ENCODE data around the gene RABGAP1L.
A peak's percentile ranks its signal among the peaks of the same experiment; 100 is the strongest.
"Not testable (repeated sequence)": the region's sequence is repeated elsewhere in the genome, so short reads cannot be mapped to it uniquely, and the experiment has no call there.

Gene RABGAP1L

GRCh38 chr1:174156437-174156836 is 2.9 kb upstream of the RABGAP1L start:
- no peak for DNase-seq

DNA sequence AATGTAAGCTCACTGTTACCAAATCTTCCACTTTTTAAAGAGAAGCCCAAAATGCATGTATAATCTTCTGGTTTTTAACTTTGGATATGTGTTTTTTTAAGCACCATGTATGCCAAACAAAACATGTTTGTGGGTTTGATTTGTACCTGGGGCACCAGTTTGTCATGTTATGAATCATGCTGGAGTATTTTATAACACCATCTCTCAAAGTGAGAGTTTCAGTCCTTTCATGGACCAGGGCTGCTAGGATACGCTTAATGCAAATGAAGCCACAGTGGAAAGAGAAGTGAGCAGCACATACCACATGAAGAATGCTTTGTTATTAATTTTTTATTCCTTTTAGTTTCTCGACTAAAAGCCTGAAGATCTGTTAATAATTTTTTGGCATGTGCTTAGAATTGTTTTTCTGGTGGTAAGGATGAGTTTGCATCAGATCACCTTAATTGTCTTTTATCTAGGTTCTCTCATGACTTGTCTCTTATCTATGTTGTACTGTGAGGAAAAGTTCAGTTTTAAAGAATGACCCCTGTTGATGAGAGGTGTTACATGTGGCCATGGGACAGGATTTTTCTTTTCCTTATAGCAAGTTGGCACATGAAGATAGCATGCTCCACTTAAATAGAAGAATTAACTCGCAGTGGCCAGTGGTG is 2.0 kb upstream of the RABGAP1L start:
- DNase-seq: no peak

DNA sequence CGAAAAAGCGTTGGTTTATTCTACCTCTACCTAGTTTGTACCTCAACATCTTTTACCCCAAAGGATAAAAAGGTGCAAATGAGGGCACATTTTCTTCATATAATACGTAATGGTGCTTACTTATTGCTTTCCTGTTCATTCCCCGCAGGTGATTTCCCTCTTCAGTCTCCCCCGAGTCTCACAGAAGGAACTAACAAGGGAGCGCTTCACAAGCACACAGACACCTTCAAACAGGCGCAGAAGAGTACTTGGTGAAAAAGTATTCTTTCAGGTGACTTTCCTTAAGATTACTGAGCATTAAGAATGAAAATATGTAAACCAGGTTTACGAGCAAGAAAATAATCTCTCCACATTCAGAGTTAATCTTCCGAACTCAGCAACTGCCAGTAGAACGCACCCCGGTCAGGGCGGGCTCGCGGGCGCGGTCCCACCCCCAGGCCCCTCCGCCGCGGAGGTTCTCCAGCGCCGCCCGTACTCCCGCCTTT is 511 bp upstream of the RABGAP1L start:
- DNase-seq: no peak

DNA sequence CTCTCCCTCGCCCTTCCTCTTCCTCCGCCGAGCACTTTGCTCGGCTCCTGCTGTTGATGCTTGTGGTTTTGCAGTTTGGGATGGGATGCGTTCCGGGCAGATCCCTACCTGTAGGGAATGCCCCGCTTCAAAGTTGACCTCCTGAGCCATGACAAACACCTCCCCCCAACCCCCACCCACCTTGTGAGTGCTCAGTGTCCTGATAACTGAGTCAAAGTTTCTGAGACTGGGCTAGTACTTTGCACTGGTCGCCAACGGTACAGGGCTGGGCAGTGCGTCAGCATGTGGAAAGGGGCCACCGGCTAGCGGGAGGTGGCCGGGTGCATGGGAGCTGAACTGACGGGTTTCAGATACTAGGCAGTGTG is 771 bp downstream of the RABGAP1L start:
- DNase-seq: no peak

DNA sequence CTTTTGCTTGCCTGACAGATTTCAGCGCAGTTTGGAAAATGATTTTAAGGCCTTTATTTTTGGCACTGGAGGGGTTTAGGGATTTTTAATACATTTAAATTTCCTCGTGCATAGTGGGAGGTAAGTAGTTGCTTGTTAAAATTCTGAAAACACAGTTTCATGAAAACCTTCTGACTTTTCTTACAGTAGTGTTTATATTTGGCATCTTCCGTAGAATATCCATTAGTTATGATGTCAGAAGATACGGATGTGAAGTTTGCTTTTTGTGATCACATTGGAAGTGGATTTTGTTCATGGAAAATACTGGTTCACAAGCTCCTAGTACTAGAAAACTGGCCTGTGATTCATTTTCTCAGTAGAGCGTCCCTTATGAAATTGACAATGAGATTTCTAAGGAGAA is 1.3 kb downstream of the RABGAP1L start:
- DNase-seq: no peak

DNA sequence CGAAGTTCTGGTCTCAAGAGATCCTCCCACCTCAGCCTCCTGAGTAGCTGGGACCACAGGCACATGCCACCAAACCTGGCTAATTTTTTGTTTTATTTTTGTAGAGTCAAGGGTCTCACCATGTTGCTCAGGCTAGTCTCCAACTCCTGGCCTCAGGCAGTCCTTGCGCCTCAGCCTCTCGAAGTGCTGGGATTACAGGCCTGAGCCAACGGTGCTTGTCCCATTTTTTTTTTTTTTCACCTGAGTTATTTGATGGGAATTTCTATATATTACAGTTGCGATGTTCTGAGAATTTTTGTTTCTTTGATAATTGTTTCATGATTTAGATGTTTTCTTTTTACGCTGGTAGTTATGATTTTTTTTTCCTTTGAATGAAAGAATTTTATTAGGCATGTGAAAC is 2.5 kb downstream of the RABGAP1L start:
- no peak for DNase-seq

GRCh38 chr1:174164826-174165225 is 5.5 kb downstream of the RABGAP1L start:
- no peak for DNase-seq

- no peak for DNase-seq
Measured at GRCh38 chr1:174165471-174166137, 6.3 kb downstream of the RABGAP1L start.

GRCh38 chr1:174166530-174167264 is 7.4 kb downstream of the RABGAP1L start:
- no peak for DNase-seq

DNA sequence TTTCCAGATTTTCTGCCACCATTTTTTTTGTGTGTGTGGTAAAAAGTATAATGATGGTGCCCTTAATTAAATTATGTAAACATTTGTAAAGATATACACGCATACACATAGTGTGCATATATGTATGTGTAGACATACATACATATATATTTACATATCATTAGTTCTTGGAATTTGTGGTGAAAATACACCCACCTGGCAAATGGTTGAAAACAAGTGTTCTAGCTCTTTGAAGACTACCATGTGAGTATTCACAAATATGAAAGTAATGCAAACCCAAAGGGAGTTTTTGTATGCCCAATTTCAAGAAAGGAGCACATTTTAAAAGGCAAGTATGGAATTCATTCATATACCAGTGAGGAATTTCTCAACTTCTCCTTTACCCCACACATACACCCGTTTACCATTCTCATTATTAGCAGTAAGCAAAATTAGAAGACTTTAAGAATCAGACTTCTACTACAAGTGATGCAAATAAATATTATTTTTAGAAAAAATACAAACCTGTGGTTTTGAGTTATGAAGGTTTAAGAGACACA is 8.0 kb downstream of the RABGAP1L start:
- DNase-seq: no peak

DNA sequence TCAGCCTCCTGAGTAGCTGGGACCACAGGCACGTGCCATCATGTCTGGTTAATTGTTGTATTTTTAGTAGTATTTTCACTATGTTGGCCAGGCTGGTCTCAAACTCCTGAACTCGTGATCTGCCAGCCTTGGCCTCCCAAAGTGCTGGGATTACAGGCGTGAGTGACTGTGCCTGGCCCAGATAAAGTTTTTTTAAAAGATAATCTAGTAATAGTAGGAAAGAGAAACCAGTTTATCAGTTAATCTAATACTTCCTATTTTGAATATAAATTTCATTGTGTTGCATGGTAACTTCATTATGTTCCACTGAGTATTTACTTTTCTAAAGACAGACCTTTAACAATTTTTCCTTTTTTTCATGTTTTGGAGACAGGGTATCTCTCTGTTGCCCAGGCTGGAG is 10.0 kb downstream of the RABGAP1L start:
- DNase-seq: no peak

DNA sequence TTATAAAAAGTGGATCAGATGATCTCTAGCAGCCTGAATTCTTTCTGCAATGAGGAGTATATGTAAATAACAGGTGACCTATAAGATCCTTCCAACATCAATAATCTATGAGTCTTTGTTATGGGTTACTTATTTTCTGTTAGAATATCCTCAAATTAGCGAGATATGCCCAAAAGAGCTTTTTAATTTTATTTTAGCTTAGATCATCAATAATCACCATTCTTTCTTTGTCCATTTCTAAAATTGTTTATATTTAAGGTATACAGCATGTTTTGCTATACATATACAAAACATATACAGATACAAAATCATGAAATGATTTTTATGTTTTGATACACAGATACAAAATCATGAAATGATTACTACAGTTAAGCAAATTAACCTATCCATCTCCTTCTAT is 11.8 kb downstream of the RABGAP1L start:
- no peak for DNase-seq

DNA sequence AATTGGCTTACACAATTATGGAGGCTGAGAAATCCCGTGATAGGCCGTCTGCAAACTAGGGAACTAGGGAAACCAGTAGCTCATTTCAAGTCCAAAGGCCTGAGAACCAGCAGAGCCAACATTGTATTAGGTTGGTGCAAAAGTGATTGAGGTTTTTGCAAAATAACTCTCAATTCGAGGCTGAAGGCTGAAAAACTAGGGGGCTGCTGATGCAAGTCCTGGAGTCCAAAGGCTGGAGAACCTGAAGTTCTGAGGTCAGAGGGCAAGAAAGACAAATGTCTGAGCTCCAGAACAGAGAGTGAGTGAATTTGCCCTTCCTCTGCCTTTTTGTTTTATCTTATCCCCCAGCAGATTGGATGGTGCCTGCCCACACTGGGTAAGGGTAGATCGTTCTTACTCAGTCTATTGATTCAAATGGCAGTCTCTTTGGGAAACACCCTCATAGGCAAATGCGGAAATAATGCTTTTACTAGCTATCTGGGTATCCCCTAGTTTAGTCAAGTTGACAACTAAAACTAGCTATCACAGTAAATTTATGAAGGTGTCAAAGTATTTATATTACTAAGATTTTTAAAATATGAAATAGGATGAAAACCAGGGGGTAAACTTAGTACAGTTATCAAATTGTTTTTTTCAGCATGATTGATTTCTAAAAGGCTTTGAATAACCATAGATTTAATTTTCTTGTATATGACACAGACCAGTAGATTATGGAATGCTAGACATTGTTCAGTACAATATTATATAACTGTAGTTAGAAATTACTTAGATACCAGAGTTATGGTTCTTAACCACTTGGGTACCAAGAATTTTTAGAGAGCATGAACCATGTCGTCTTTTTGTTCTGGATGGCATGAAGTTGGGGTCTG is 15.4 kb downstream of the RABGAP1L start:
- DNase-seq: no peak

DNA sequence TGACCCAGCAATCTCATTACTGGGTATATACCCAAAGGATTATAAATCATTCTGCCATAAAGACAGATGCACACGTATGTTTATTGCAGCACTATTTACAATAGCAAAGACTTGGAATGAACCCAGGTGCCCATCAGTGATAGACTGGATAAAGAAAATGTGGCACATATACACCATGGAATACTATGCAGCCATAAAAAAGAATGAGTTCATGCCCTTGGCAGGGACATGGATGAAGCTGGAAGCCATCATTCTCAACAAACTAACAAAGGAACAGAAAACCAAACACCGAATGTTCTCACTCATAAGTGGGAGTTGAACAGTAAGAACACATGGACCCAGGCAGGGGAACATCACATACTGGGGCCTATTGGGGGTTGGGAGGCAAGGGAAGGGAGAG is 19.1 kb downstream of the RABGAP1L start:
- not testable (repeated sequence) for DNase-seq

DNA sequence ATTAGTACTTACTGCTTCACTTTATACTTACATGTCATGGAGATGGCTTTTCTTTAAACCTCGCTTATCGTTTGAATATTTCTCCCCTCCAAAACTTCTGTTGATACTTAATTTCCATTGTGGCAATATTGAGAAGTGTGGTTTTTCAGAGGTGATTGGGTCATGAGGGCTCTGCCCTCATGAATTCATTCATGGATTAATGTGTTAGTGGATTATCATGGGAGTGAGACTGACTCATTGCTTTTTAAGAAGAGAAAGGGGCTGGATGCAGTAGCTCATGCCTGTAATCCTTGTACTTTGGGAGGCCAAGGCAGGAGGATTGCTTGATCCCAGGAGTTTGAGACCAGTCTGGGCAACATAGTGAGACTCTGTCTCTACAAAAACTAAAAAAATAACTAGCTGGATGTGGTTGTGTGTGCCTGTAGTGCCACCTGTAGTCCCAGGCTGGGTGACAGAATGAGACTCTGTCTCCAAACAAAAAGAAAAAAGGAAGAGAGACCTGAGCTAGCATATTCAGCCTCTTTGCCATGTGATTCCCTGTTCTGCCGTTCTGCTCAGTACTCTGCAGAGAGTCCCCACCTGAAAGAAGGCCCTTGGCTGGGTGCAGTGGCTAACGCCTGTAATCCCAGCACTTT is 30.2 kb downstream of the RABGAP1L start:
- no peak for DNase-seq

DNA sequence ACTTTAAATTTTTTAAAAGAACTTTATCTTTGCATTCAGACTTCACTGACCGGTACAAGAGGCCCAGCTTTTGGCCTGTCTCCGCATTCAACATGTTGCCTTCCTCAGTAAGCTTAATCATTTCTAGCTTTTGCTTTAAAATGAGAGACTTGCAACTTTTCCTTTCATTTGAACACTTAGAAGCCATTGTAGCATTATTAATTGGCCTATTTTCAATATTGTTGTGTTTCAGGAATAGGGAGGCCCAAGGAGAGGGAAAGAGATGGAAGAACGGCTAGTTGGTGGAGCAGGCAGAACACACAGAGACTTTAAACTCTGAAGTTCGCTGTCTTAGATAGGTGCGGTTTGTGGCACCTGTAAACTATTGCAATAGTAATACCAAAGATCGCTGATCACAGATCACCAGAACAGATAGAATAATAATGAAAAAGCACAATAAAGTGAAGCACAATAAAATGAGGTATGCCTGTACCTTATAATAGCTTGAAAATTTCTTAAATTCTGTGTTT is 31.4 kb downstream of the RABGAP1L start:
- DNase-seq: no peak

- DNase-seq: peak; percentile 68
Measured at GRCh38 chr1:174191349-174191862, 32.1 kb downstream of the RABGAP1L start.

DNA sequence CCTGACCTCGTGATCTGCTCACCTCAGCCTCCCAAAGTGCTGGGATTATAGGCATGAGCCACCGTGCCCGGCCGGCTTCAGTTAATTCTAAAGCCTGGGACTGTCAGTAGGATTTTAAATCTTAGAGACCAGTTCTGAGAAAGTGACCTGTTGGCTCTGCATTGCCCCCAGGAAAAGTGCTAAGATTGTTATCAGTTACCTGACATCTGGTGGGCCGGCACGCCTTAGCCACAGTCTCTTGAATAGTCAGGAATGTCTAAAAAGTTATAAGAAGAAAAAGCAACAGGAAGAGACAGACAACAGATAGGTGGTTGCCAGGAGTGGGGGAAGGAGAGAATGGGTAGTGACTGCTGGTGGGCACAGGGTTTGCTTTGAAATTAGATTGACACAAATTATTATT is 35.1 kb downstream of the RABGAP1L start:
- no peak for DNase-seq

DNA sequence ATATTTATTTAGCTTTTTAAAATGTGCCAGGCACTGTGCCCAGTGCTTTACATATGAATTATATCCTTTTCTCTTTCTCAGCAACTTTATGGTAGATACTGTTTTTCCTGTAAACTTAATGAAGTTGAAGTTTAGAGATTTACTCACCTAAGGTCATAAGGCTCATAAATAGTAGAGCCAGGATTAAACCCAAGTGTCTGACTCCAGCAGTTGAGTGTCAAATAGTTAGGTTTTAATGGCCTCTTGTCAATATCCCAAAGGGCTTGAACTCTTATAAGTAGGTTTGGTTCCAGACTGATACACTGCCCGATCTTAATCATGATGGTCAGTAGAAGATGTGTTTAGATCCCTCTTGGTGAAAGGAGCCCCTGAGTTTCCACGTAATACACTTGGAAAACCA is 37.8 kb downstream of the RABGAP1L start:
- no peak for DNase-seq

DNA sequence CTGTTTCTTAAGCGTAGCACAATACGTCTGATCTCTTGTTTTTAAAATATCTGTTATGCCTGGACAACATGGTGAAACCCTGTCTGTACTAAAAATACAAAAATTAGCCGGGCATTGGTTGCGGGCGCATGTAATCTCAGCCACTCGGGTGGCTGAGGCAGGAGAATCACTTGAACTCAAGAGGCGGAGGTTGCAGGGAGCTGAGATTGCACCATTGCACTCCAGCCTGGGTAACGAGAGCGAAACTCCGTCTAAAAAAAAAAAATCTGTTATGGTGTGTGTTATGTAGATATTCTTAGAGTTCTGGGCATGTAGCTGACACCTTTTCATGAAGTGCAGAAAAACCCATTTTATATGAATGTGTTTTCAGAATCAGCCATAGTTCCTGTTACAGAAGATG is 38.2 kb downstream of the RABGAP1L start:
- DNase-seq: no peak

- DNase-seq: no peak
Measured at GRCh38 chr1:174198202-174198601, 38.9 kb downstream of the RABGAP1L start.

DNA sequence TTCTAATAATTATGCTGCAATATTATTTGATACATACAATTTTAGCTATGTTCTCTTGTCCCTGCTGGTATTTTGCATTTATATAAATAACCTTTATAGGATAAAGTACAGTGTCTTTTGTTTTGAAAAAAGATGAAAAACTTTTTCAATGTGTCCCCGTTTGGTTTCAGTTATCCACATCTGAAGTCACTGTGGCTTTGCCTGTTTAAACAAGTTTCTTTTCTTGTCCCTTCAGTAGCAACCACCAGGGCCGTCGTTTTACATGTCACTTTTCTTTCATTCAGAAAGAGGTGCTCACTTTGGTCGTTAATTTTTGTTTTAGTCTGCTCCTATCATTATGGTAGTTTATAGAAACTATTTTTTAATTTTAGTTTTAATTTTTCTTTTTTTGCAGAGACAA is 41.4 kb downstream of the RABGAP1L start:
- DNase-seq: no peak
